H1 (cell line): ENCODE data around the gene GPRIN1. TPM values are rescaled to one million over a fixed set of nuclear protein-coding genes. Genes with fewer than 3 reads are reported as not detected.
A peak's percentile ranks its signal among the peaks of the same experiment; 100 is the strongest.

Source experiments
- CTCF ChIA-PET: fragments of 300-600 bp; sonication (Branson Sonifier 250); formaldehyde crosslinking; loops from one replicate; lab custom pipeline; 2021; ENCODE audit not compliant: partially characterized antibody; lab: Charles Lee
- POLR2A ChIA-PET: fragments of 300-600 bp; sonication (Branson Sonifier 250); formaldehyde crosslinking; loops from one replicate; lab custom pipeline; 2021; ENCODE audit warnings: inconsistent platforms; ENCODE audit not compliant: partially characterized antibody; lab: Charles Lee
- DNase-seq, 2 experiments: peaks; one replicate each; pipeline versions ENCODE4 v3.0.0 to v3.0.0-alpha.2; 2010 to 2022; ENCODE audit warnings: low spot score in 2 of 2, low read depth in 1 of 2, mixed read lengths in 1 of 2
- FAIRE-seq: peaks from 2 replicates; lab custom pipeline; 2011; peaks lifted over from hg19 to GRCh38; lab: Jason Lieb, UNC
- H2AFZ ChIP-seq: 2 replicates; pipeline ENCODE4 v1.8.1; 2012; ENCODE audit warnings: low read length, inconsistent platforms
- H2AK5ac ChIP-seq: 2 replicates; pipeline ENCODE4 v1.6.1; 2013; ENCODE audit warnings: low read depth, low read length
- H2BK120ac ChIP-seq: replicated peaks from 2 replicates; pipeline ENCODE3; 2013; ENCODE audit warnings: low read depth, low read length, inconsistent platforms
- H2BK12ac ChIP-seq: 2 replicates; pipeline ENCODE4 v1.6.1; 2013; ENCODE audit warnings: low read depth, low read length
- H2BK15ac ChIP-seq: 2 replicates; pipeline ENCODE4 v1.6.1; 2013; ENCODE audit warnings: low read length
- H2BK20ac ChIP-seq: 2 replicates; pipeline ENCODE4 v1.6.1; 2013; ENCODE audit warnings: low read length
- H2BK5ac ChIP-seq: 2 replicates; pipeline ENCODE4 v1.6.1; 2013; ENCODE audit warnings: low read depth, low read length
- H3K14ac ChIP-seq: 2 replicates; pipeline ENCODE4 v1.6.1; 2013; ENCODE audit warnings: inconsistent platforms; ENCODE audit not compliant: insufficient read length
- H3K18ac ChIP-seq: 2 replicates; pipeline ENCODE4 v1.6.1; 2013; ENCODE audit warnings: low read length; ENCODE audit errors: extremely low read depth
- H3K23ac ChIP-seq: 2 replicates; pipeline ENCODE4 v1.6.1; 2013; ENCODE audit warnings: inconsistent platforms; ENCODE audit not compliant: insufficient read length
- H3K23me2 ChIP-seq: 2 replicates; pipeline ENCODE4 v1.6.1; 2013; ENCODE audit warnings: low read depth, low read length
- H3K27ac ChIP-seq: 2 replicates; pipeline ENCODE4 v1.6.1; 2011; ENCODE audit warnings: low read depth, low read length, inconsistent platforms
- H3K27me3 ChIP-seq, 4 experiments: replicated peaks in 1 of 4; 1 replicate in 1 of 4; 2 replicates in 3 of 4; pipeline versions ENCODE4 v1.6.1 to v1.8.1; 2011 to 2013; ENCODE audit warnings: low read length in 3 of 4, mild to moderate bottlenecking in 3 of 4, inconsistent platforms in 2 of 4, mixed read lengths in 2 of 4, moderate library complexity in 1 of 4; ENCODE audit not compliant: control insufficient read depth in 3 of 4, insufficient read depth in 3 of 4; ENCODE audit errors: extremely low read depth in 1 of 4
- H3K36me3 ChIP-seq, 4 experiments: 2 replicates each; pipeline versions ENCODE4 v1.6.1 to v1.8.1; 2011 to 2013; ENCODE audit warnings: mild to moderate bottlenecking in 4 of 4, low read length in 3 of 4, moderate library complexity in 2 of 4, control low read depth in 1 of 4, inconsistent platforms in 1 of 4; ENCODE audit not compliant: insufficient read depth in 4 of 4, control insufficient read depth in 2 of 4
- H3K4ac ChIP-seq: replicated peaks from 2 replicates; pipeline ENCODE3; 2013; ENCODE audit warnings: low read length, low read depth, mixed read lengths, inconsistent platforms; ENCODE audit not compliant: insufficient read length
- H3K4me1 ChIP-seq, 4 experiments: replicated peaks in 1 of 4; 1 replicate in 1 of 4; 2 replicates in 3 of 4; pipeline versions ENCODE4 v1.6.1 to v1.8.1; 2011 to 2013; ENCODE audit warnings: low read length in 3 of 4, inconsistent platforms in 2 of 4, mixed read lengths in 1 of 4; ENCODE audit not compliant: insufficient read depth in 4 of 4, control insufficient read depth in 3 of 4
- H3K4me2 ChIP-seq, 2 experiments: 2 replicates each; pipeline versions ENCODE4 v1.6.1 to v1.8.1; 2011 to 2013; ENCODE audit warnings: low read depth in 2 of 2, low read length in 2 of 2, control low read depth in 1 of 2, inconsistent platforms in 1 of 2, mild to moderate bottlenecking in 1 of 2; ENCODE audit not compliant: insufficient read depth in 1 of 2
- H3K4me3 ChIP-seq, 4 experiments: fragments of 200-600, 300-600 bp in 1 of 4; sonication (generic), shearing (Covaris generic), sonication (Bioruptor Twin) in 1 of 4; 2 replicates each; pipeline versions ENCODE4 v1.5.1 to v1.8.1; 2011 to 2016; ENCODE audit warnings: low read length in 4 of 4, low read depth in 3 of 4, control low read depth in 2 of 4, inconsistent platforms in 2 of 4, mild to moderate bottlenecking in 2 of 4, mixed read lengths in 1 of 4, moderate library complexity in 1 of 4; ENCODE audit not compliant: insufficient read depth in 2 of 4; ENCODE audit errors: extremely low read depth in 1 of 4
- H3K56ac ChIP-seq: replicated peaks from 2 replicates; pipeline ENCODE3; 2013; ENCODE audit warnings: low read depth, mild to moderate bottlenecking, mixed read lengths, low read length, inconsistent platforms; ENCODE audit not compliant: insufficient read length
- H3K79me1 ChIP-seq: 2 replicates; pipeline ENCODE4 v1.6.1; 2013; ENCODE audit warnings: low read depth, low read length, control low read depth
- H3K79me2 ChIP-seq, 2 experiments: 2 replicates each; pipeline versions ENCODE4 v1.6.1 to v1.8.1; 2012 to 2013; ENCODE audit warnings: low read length in 2 of 2, mild to moderate bottlenecking in 2 of 2, inconsistent platforms in 1 of 2; ENCODE audit not compliant: insufficient read depth in 2 of 2, control insufficient read depth in 1 of 2
- H3K9ac ChIP-seq, 4 experiments: replicated peaks in 1 of 4; 1 replicate in 1 of 4; 2 replicates in 3 of 4; pipeline versions ENCODE4 v1.6.1 to v1.8.1; 2011 to 2013; ENCODE audit warnings: low read depth in 3 of 4, low read length in 3 of 4, control low read depth in 2 of 4, mild to moderate bottlenecking in 2 of 4, moderate library complexity in 2 of 4, inconsistent platforms in 1 of 4; ENCODE audit errors: extremely low read depth in 1 of 4
- H3K9me3 ChIP-seq, 2 experiments: 2 replicates each; pipeline versions ENCODE4 v1.6.1 to v1.8.1; 2012 to 2013; ENCODE audit warnings: mild to moderate bottlenecking in 2 of 2, moderate library complexity in 2 of 2, control low read depth in 1 of 2, inconsistent platforms in 1 of 2, low read depth in 1 of 2, low read length in 1 of 2, mixed read lengths in 1 of 2; ENCODE audit not compliant: insufficient read depth in 2 of 2
- H4K20me1 ChIP-seq, 2 experiments: replicated peaks in 1 of 2; 2 replicates each; pipeline versions ENCODE3 to v1.8.1; 2011 to 2013; ENCODE audit warnings: inconsistent platforms in 2 of 2, low read length in 2 of 2, mild to moderate bottlenecking in 1 of 2; ENCODE audit not compliant: insufficient read depth in 2 of 2, control insufficient read depth in 1 of 2
- H4K5ac ChIP-seq: 2 replicates; pipeline ENCODE4 v1.6.1; 2013; ENCODE audit warnings: low read length, low read depth, mixed read lengths, inconsistent platforms; ENCODE audit not compliant: insufficient read length
- H4K8ac ChIP-seq: 2 replicates; pipeline ENCODE4 v1.8.0; 2013; ENCODE audit warnings: mild to moderate bottlenecking, moderate library complexity, low read length, inconsistent platforms; ENCODE audit not compliant: insufficient read depth; ENCODE audit errors: extremely low read depth
- H4K91ac ChIP-seq: replicated peaks from 2 replicates; pipeline ENCODE3; 2013; ENCODE audit warnings: low read length, mixed read lengths, inconsistent platforms; ENCODE audit not compliant: insufficient read length
- BRCA1 ChIP-seq: IDR thresholded peaks from 2 replicates; pipeline ENCODE4 v1.6.1; 2012; ENCODE audit warnings: low read depth, low read length, improper control_type of control experiment
- CTBP2 ChIP-seq: IDR thresholded peaks from 2 replicates; pipeline ENCODE4 v1.7.0; 2011; ENCODE audit warnings: borderline replicate concordance, mild to moderate bottlenecking, moderate library complexity, mixed read lengths, low read length; ENCODE audit not compliant: insufficient read depth, insufficient read length
- HDAC2 ChIP-seq, 2 experiments: fragments of 300-600 bp in 1 of 2; sonication (generic) in 1 of 2; IDR thresholded peaks; 2 replicates each; pipeline ENCODE4 v1.6.1; 2011 to 2012; ENCODE audit warnings: low read depth in 2 of 2, low read length in 2 of 2, mild to moderate bottlenecking in 2 of 2, moderate library complexity in 2 of 2, borderline replicate concordance in 1 of 2, inconsistent platforms in 1 of 2
- JUN ChIP-seq: IDR thresholded peaks from 2 replicates; pipeline ENCODE4 v1.6.1; 2011; ENCODE audit warnings: low read depth, mild to moderate bottlenecking, improper control_type of control experiment, low read length
- MAFK ChIP-seq: IDR thresholded peaks from 2 replicates; pipeline ENCODE4 v1.6.1; 2012; ENCODE audit warnings: low read depth, mild to moderate bottlenecking, improper control_type of control experiment, low read length
- NRF1 ChIP-seq: IDR thresholded peaks from 2 replicates; pipeline ENCODE4 v1.6.1; 2011; ENCODE audit warnings: mild to moderate bottlenecking, low read depth, low read length, improper control_type of control experiment
- RFX5 ChIP-seq: IDR thresholded peaks from 2 replicates; pipeline ENCODE4 v1.6.1; 2011; ENCODE audit warnings: low read depth, low read length, improper control_type of control experiment, borderline replicate concordance
- SIN3A ChIP-seq, 2 experiments: IDR thresholded peaks in 1 of 2; conservative IDR thresholded peaks in 1 of 2; 2 replicates each; pipeline ENCODE4 v1.6.1; 2011 to 2012; ENCODE audit warnings: low read length in 2 of 2, improper control_type of control experiment in 1 of 2, low read depth in 1 of 2, mild to moderate bottlenecking in 1 of 2
- SIX5 ChIP-seq: IDR thresholded peaks from 2 replicates; pipeline ENCODE4 v1.6.1; 2011; ENCODE audit warnings: mild to moderate bottlenecking, low read depth, low read length
- SP2 ChIP-seq: IDR thresholded peaks from 2 replicates; pipeline ENCODE4 v1.6.1; 2012; ENCODE audit warnings: mild to moderate bottlenecking, low read length, inconsistent platforms
- SUZ12 ChIP-seq: fragments of 200-600 bp; sonication (generic); IDR thresholded peaks from 2 replicates; pipeline ENCODE4 v1.6.1; 2012; ENCODE audit warnings: mild to moderate bottlenecking, inconsistent platforms, low read length, moderate library complexity, mixed read lengths
- WGBS, 2 experiments: shearing (Covaris generic) in 1 of 2; methylation state at CpG; one replicate each; pipeline versions ENCODE4 v1.1.6 to v1.1.7; 2013 to 2015; ENCODE audit warnings: low lambda C conversion rate in 2 of 2, mixed read lengths in 2 of 2, inconsistent platforms in 1 of 2, low coverage in 1 of 2, missing lambda C conversion rate in 1 of 2; ENCODE audit not compliant: insufficient replicate concordance in 2 of 2, insufficient coverage in 1 of 2, insufficient read length in 1 of 2; ENCODE audit errors: extremely low coverage in 1 of 2, missing lambda C conversion rate in 1 of 2; 5-methylcytosine and 5-hydroxymethylcytosine counted together
- polyA plus RNA-seq, 7 experiments: library from polyadenylated mRNA; depleted of rRNA in 3 of 7; stranded (reverse) in 5 of 7; unstranded in 2 of 7; fragments of >200 nt in 5 of 7; fragments of 200-250 nt in 2 of 7; gene quantifications; 1 replicate in 5 of 7; 2 replicates in 1 of 7; 4 replicates in 1 of 7; pipeline versions ENCODE4 v1.2.1 to v1.2.3, GENCODE V29; 2011 to 2013; ENCODE audit warnings: missing spikeins in 2 of 7, mixed read lengths in 2 of 7
- total RNA-seq: library from RNA; stranded (reverse); fragmentation: NEBNext Ultra II Directional; extraction: Animal tissue kit (Norgen Biotek cat#: 25700); gene quantifications from 2 replicates; pipeline ENCODE4 v1.2.1, GENCODE V29; 2021
- TF ChIP-seq, protein P1 (sequence below): IDR thresholded peaks from 2 replicates; pipeline ENCODE4 v1.6.1; 2011; ENCODE audit warnings: low read length, improper control_type of control experiment

The GPRIN1 gene
- total and polyA plus RNA-seq, 2 of the 8 experiments (the other 6 are each of a cell fraction or from before 2014, with no cell fraction given), result 3.3 to 12.0 TPM

DNA sequence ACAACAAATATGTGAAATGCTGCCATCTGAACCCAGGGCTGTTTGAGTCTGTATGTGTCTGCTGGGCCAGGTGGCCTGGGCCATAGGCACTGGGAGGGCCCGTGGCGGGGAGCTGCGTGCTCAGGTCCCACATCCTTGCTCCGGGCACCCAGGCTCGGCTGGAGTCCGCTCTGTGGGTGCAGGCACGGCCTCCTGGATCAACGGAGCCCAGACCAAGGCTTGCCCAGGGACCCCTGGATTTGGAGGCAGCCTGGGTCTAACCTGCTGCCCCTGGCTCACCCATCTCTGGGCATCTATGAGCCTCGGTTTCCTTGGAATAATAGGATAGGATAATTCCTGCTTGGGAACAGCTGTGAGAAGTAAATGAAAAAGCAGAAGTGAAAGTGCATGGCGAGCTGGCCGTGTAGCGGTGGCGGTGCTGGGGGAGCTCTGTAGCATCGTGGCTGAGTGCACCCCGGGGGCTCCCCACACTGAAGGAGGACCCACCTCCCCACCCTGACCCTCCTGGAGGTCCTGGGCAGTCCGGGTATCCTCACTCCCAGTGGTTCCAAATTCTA, 59.6 kb downstream of the GPRIN1 start:
- no peaks in the 10 kb centered on the region for H3K79me1 ChIP-seq
- 85% methylated on average over 16 of the region's 16 CpGs; no CpG with 5 or more reads in 1 of the 2 experiments for WGBS, 2 experiments
- ChIA-PET CTCF (interaction anchor here (1.5 to 2.9 kb wide), 4 partner anchors 11 to 46 kb away, joined by 3 to 16 read pairs (median 12); no protein-coding TSS in a partner anchor), POLR2A (interaction anchor here (1.2 to 6.9 kb wide), 4 partner anchors 11 to 22 kb away, joined by 3 to 63 read pairs (median 4); partner anchors contain the start of gene RNF44)
- no peak overlapping the region for H2BK12ac ChIP-seq
- no peak overlapping the region for H3K4ac ChIP-seq
- no peak overlapping the region for H2BK5ac ChIP-seq
- H4K91ac ChIP-seq, result no peak overlapping the region
- no peak overlapping the region for H2BK15ac ChIP-seq
- H3K9me3 ChIP-seq, result no peaks in the 10 kb centered on the region
- no peak overlapping the region for H3K4me3 ChIP-seq
- H3K9ac ChIP-seq, result no peak overlapping the region
- DNase-seq, result no peak
- H3K23me2 ChIP-seq, result no peaks in the 10 kb centered on the region
- H4K8ac ChIP-seq, result peak overlapping the region; percentile 41; the same call in 1 of the 2 replicates
- no peak overlapping the region for H3K23ac ChIP-seq
- no peak overlapping the region for H4K5ac ChIP-seq
- H3K79me2 ChIP-seq, result no peaks in the 10 kb centered on the region
- H2AK5ac ChIP-seq, result no peak overlapping the region
- no peaks in the 10 kb centered on the region for H3K27me3 ChIP-seq
- H3K4me2 ChIP-seq, result no peak overlapping the region
- H3K27ac ChIP-seq, result no peak overlapping the region
- no peak overlapping the region for H2BK120ac ChIP-seq
- no peak overlapping the region for H3K56ac ChIP-seq
- no peaks in the 10 kb centered on the region for H3K36me3 ChIP-seq
- peaks cover 0 to 1% of the 10 kb centered on the region in 2 experiments for H4K20me1 ChIP-seq
- no peak overlapping the region for H2BK20ac ChIP-seq
- H3K18ac ChIP-seq, result no peak overlapping the region
- no peak for FAIRE-seq
- H3K4me1 ChIP-seq, result peaks cover 0 to 11% (median 4%) of the 10 kb centered on the region in 4 experiments; a peak in 3 of 7 replicates
- no peak overlapping the region for H3K14ac ChIP-seq
- H2AFZ ChIP-seq, result no peak overlapping the region
- TF ChIP-seq BRCA1, result no peak
- no peak for TF ChIP-seq SIX5
- no peak for TF ChIP-seq RFX5
- no peak for TF ChIP-seq SP2
- TF ChIP-seq SIN3A (conservative IDR thresholded peaks at IDR 0.05 in 1 of 2, IDR thresholded peaks at IDR 0.05 in 1 of 2; ENCODE audit: low read depth in 1 of 2, low read length in 2 of 2), result no peak
- TF ChIP-seq JUN, result no peak
- no peak for TF ChIP-seq SUZ12
- no peak for TF ChIP-seq NRF1
- no peak for TF ChIP-seq CTBP2
- no peak for TF ChIP-seq MAFK
- TF ChIP-seq, protein P1, sequence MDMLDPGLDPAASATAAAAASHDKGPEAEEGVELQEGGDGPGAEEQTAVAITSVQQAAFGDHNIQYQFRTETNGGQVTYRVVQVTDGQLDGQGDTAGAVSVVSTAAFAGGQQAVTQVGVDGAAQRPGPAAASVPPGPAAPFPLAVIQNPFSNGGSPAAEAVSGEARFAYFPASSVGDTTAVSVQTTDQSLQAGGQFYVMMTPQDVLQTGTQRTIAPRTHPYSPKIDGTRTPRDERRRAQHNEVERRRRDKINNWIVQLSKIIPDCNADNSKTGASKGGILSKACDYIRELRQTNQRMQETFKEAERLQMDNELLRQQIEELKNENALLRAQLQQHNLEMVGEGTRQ, result no peak
- TF ChIP-seq HDAC2 (IDR thresholded peaks at IDR 0.05; ENCODE audit: borderline replicate concordance in 1 of 2, low read depth in 2 of 2, low read length in 2 of 2), result no peak
